Endothelial cell of umbilical vein (primary cell): ENCODE results near the gene SFMBT2. TPM values are rescaled to one million over a fixed set of nuclear protein-coding genes. Genes with fewer than 3 reads are reported as not detected.

ENCODE experiments used
- BruUV-seq: library from RNA; stranded (reverse); fragments of 400-500 nt; replicated peaks from 2 replicates; lab custom pipeline; 2021; lab: Mats Ljungman, UMichigan
- CTCF ChIA-PET: fragments of 300-600, 350-600 bp; sonication (Branson Sonifier 250); formaldehyde crosslinking; loops from one replicate; lab custom pipeline; 2021; ENCODE audit warnings: antibody characterized with exemption, inconsistent platforms; lab: Charles Lee
- POLR2A ChIA-PET: fragments of 300-600, 350-600 bp; sonication (Branson Sonifier 250); formaldehyde crosslinking; loops from one replicate; lab custom pipeline; 2021; ENCODE audit warnings: antibody characterized with exemption, inconsistent platforms; lab: Charles Lee
- DNase-seq: peaks from one replicate; pipeline ENCODE4 v3.0.0-alpha.2; 2011; ENCODE audit warnings: low read depth, low spot score
- FAIRE-seq: peaks from 2 replicates; lab custom pipeline; 2011; peaks lifted over from hg19 to GRCh38; lab: Jason Lieb, UNC
- H2AFZ ChIP-seq: 2 replicates; pipeline ENCODE4 v1.6.0; 2012; ENCODE audit warnings: low read depth, low read length, control low read depth, inconsistent platforms
- H3K27ac ChIP-seq: 2 replicates; pipeline ENCODE4 v1.5.1; 2011; ENCODE audit warnings: low read depth, mild to moderate bottlenecking, control low read depth, low read length, moderate library complexity; ENCODE audit not compliant: insufficient read depth
- H3K27me3 ChIP-seq, 2 experiments: 2 replicates each; pipeline versions ENCODE4 v1.6.0 to v1.6.1; 2011; ENCODE audit warnings: low read length in 2 of 2, mixed read lengths in 1 of 2; ENCODE audit not compliant: control insufficient read depth in 2 of 2, insufficient read depth in 2 of 2
- H3K36me3 ChIP-seq, 2 experiments: 2 replicates in 1 of 2; 3 replicates in 1 of 2; pipeline ENCODE4 v1.5.1; 2011; ENCODE audit warnings: low read length in 2 of 2, mild to moderate bottlenecking in 1 of 2, moderate library complexity in 1 of 2; ENCODE audit not compliant: control insufficient read depth in 2 of 2, insufficient read depth in 2 of 2; ENCODE audit errors: extremely low read depth in 1 of 2
- H3K4me1 ChIP-seq: 3 replicates; pipeline ENCODE4 v1.5.1; 2011; ENCODE audit warnings: mild to moderate bottlenecking, low read length; ENCODE audit not compliant: control insufficient read depth, insufficient read depth; ENCODE audit errors: extremely low read depth
- H3K4me2 ChIP-seq: 2 replicates; pipeline ENCODE4 v1.6.1; 2011; ENCODE audit warnings: low read length, control low read depth, mixed read lengths; ENCODE audit not compliant: insufficient read depth
- H3K4me3 ChIP-seq, 3 experiments: fragments of 200-600 bp in 1 of 3; sonication (generic), shearing (Covaris generic) in 1 of 3; replicated peaks in 1 of 3; 2 replicates each; pipeline ENCODE4 v1.5.1; 2011 to 2016; ENCODE audit warnings: control low read depth in 3 of 3, low read length in 3 of 3, mild to moderate bottlenecking in 2 of 3, inconsistent platforms in 1 of 3, low read depth in 1 of 3, moderate library complexity in 1 of 3; ENCODE audit not compliant: insufficient read depth in 1 of 3
- H3K79me2 ChIP-seq: 2 replicates; pipeline ENCODE4 v1.6.0; 2012; ENCODE audit warnings: low read length, inconsistent platforms; ENCODE audit not compliant: control insufficient read depth, insufficient read depth
- H3K9ac ChIP-seq: replicated peaks from 2 replicates; pipeline ENCODE3; 2011; ENCODE audit warnings: low read length, control low read depth; ENCODE audit not compliant: insufficient read depth; ENCODE audit errors: extremely low read depth
- H3K9me1 ChIP-seq: replicated peaks from 3 replicates; pipeline ENCODE4 v1.6.0; 2011; ENCODE audit warnings: mild to moderate bottlenecking, low read length; ENCODE audit not compliant: control insufficient read depth, insufficient read depth; ENCODE audit errors: extremely low read depth
- H3K9me3 ChIP-seq: replicated peaks from 2 replicates; pipeline ENCODE4 v1.5.1; 2012; ENCODE audit warnings: low read length, inconsistent platforms; ENCODE audit not compliant: control insufficient read depth, insufficient read depth
- H4K20me1 ChIP-seq: replicated peaks from 2 replicates; pipeline ENCODE3; 2011; ENCODE audit warnings: mild to moderate bottlenecking, low read length; ENCODE audit not compliant: control insufficient read depth, insufficient read depth; ENCODE audit errors: extremely low read depth
- CTCF ChIP-seq, 2 donors: IDR thresholded peaks; 1 replicate in 1 of 2; 2 replicates in 1 of 2; pipeline ENCODE4 v1.5.1; 2011; ENCODE audit warnings: low read length in 2 of 2, mild to moderate bottlenecking in 2 of 2, moderate library complexity in 2 of 2, control low read depth in 1 of 2, inconsistent platforms in 1 of 2, low read depth in 1 of 2; ENCODE audit not compliant: insufficient read depth in 1 of 2; ENCODE audit errors: extremely low read depth in 1 of 2
- EZH2 ChIP-seq: IDR thresholded peaks from 2 replicates; pipeline ENCODE4 v1.6.1; 2012; ENCODE audit warnings: borderline replicate concordance, low read depth, mild to moderate bottlenecking, moderate library complexity, low read length, inconsistent platforms; ENCODE audit not compliant: severe bottlenecking
- FOS ChIP-seq: IDR thresholded peaks from 2 replicates; pipeline ENCODE4 v1.6.1; 2011; ENCODE audit warnings: mild to moderate bottlenecking, low read length, moderate library complexity, borderline replicate concordance; ENCODE audit not compliant: insufficient read depth
- GATA2 ChIP-seq: IDR thresholded peaks from 2 replicates; pipeline ENCODE4 v1.7.0; 2011; ENCODE audit warnings: low read depth, mild to moderate bottlenecking, moderate library complexity, mixed read lengths, low read length; ENCODE audit not compliant: insufficient read length, insufficient read depth
- JUN ChIP-seq: IDR thresholded peaks from 2 replicates; pipeline ENCODE4 v1.6.1; 2011; ENCODE audit warnings: borderline replicate concordance, low read depth; ENCODE audit not compliant: insufficient read length, insufficient read depth
- MAX ChIP-seq: IDR thresholded peaks from 2 replicates; pipeline ENCODE4 v1.6.1; 2011; ENCODE audit not compliant: insufficient read depth, insufficient read length
- MYC ChIP-seq: IDR thresholded peaks from one replicate; pipeline ENCODE4 v1.6.1; 2011; ENCODE audit warnings: mild to moderate bottlenecking, low read depth, low read length
- POLR2A ChIP-seq: IDR thresholded peaks from 2 replicates; pipeline ENCODE4 v1.6.1; 2012; ENCODE audit warnings: low read depth, mild to moderate bottlenecking, control low read depth, low read length
- POLR2AphosphoS5 ChIP-seq: IDR thresholded peaks from 2 replicates; pipeline ENCODE4 v1.6.1; 2012; ENCODE audit warnings: low read depth, mild to moderate bottlenecking, control low read depth, low read length, moderate library complexity; ENCODE audit not compliant: insufficient read depth
- dilution Hi-C: fragments of 300-500 bp; cut with MboI; formaldehyde crosslinking; loops from one replicate; pipeline ENCODE4 v1.15.0; 2019; ENCODE audit warnings: low sequenced_read_pairs; ENCODE audit not compliant: extremely low pct_ligation_motif_present
- intact Hi-C: fragments of 100-400 bp; cut with micrococcal nuclease; formaldehyde crosslinking; loops from one replicate; pipeline ENCODE4 v1.10.0; 2022
- polyA plus RNA-seq, 4 experiments: library from polyadenylated mRNA; depleted of rRNA in 3 of 4; stranded (reverse) in 3 of 4; unstranded in 1 of 4; fragments of >200 nt; gene quantifications; 2 replicates each; pipeline versions ENCODE4 v1.2.1 to v1.2.3, GENCODE V29; 2011 to 2012; ENCODE audit warnings: missing spikeins in 1 of 4
- total RNA-seq: library from RNA; stranded (reverse); gene quantifications from 2 replicates; pipeline ENCODE4 v1.2.3, GENCODE V29; 2021

SFMBT2 gene
- total and polyA plus RNA-seq, 2 donors (not counting 3 experiments of a cell fraction or from before 2014, with no cell fraction given), result 0.14 to 0.64 TPM

DNA sequence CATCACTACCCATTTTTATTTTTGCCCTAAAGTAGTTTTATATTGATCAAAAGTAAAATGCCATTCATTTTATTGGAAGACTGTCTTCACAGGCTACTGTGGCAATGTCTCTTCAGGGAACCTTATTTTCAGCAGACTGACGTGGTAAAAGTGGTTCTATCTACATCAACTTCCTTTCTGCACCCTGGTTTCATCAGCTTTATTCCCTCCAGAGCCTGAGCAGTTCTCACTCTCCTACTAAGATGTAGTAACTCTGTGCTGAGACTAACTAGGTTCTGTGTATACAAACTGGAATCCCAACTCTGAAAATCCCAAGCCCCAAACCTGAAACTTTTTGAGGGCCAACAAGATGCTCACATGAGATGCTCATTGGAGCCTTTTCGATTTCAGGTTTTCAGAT, 155.3 kb downstream of the SFMBT2 start:
- no peak for FAIRE-seq
- BruUV-seq, result no TSS peak
- no peaks in the 10 kb centered on the region for H3K9me1 ChIP-seq
- no peak overlapping the region for H3K4me3 ChIP-seq
- H2AFZ ChIP-seq, result no peak overlapping the region
- DNase-seq, result no peak
- H3K9ac ChIP-seq, result no peak overlapping the region
- H3K27me3 ChIP-seq, result no peaks in the 10 kb centered on the region
- H3K79me2 ChIP-seq, result no peaks in the 10 kb centered on the region
- intact Hi-C loops (loop anchor here (10.0 kb wide), 1 partner anchor 331 kb away; no protein-coding TSS in a partner anchor), dilution Hi-C loops (no loop called here)
- H3K4me1 ChIP-seq, result no peaks in the 10 kb centered on the region
- H3K27ac ChIP-seq, result no peak overlapping the region
- no peaks in the 10 kb centered on the region for H4K20me1 ChIP-seq
- ChIA-PET CTCF (no interaction called here), POLR2A (interaction anchor here (0.6 kb wide), 1 partner anchor 363 kb away, joined by 5 read pairs; no protein-coding TSS in a partner anchor)
- no peak for TF ChIP-seq POLR2A
- TF ChIP-seq MAX, result no peak
- TF ChIP-seq EZH2, result no peak
- TF ChIP-seq GATA2, result no peak
- no peak for TF ChIP-seq MYC
- TF ChIP-seq POLR2AphosphoS5, result no peak
- TF ChIP-seq CTCF (IDR thresholded peaks at IDR 0.05; ENCODE audit: extremely low read depth in 1 of 2, insufficient read depth in 1 of 2, low read depth in 1 of 2, low read length in 2 of 2), result no peak
- no peak for TF ChIP-seq FOS
- TF ChIP-seq JUN, result no peak
- no peaks in the 10 kb centered on the region for H3K9me3 ChIP-seq
- H3K4me2 ChIP-seq, result no peak overlapping the region
- no peaks in the 10 kb centered on the region for H3K36me3 ChIP-seq
